Caco-2 (cell line): Measurements from ENCODE around the gene NKTR. TPM values are rescaled to one million over a fixed set of nuclear protein-coding genes. Genes with fewer than 3 reads are reported as not detected.

ENCODE experiments used
- BruUV-seq: library from RNA; stranded (reverse); fragments of 400-500 nt; replicated peaks from 2 replicates; lab custom pipeline; 2021; lab: Mats Ljungman, UMichigan
- CTCF ChIA-PET: fragments of 300-600 bp; sonication (Branson Sonifier 250); formaldehyde crosslinking; loops from one replicate; lab custom pipeline; 2022; ENCODE audit warnings: antibody characterized with exemption; lab: Charles Lee
- POLR2A ChIA-PET: fragments of 300-600 bp; sonication (Branson Sonifier 250); formaldehyde crosslinking; loops from one replicate; lab custom pipeline; 2022; ENCODE audit warnings: antibody characterized with exemption; lab: Charles Lee
- DNase-seq, 2 experiments: peaks; one replicate each; pipeline versions ENCODE4 v3.0.0 to v3.0.0-alpha.2; 2020 to 2022
- H3K27me3 ChIP-seq: replicated peaks from 2 replicates; pipeline ENCODE4 v1.6.0; 2011; ENCODE audit warnings: low read length; ENCODE audit not compliant: control insufficient read depth, insufficient read depth
- H3K36me3 ChIP-seq: 2 replicates; pipeline ENCODE4 v1.5.1; 2011; ENCODE audit warnings: low read length; ENCODE audit not compliant: control insufficient read depth, insufficient read depth
- H3K4me1 ChIP-seq: fragments of 250-450 bp; sonication (Bioruptor Pico); 2 replicates; pipeline ENCODE4 v1.5.1; 2020; ENCODE audit warnings: mild to moderate bottlenecking
- H3K4me3 ChIP-seq: 2 replicates; pipeline ENCODE4 v1.5.1; 2011; ENCODE audit warnings: low read depth, mild to moderate bottlenecking, control low read depth, low read length
- H3K9me3 ChIP-seq: fragments of 250-450 bp; sonication (Bioruptor Pico); 2 replicates; pipeline ENCODE4 v1.5.1; 2020; ENCODE audit warnings: mild to moderate bottlenecking, moderate library complexity
- H3K27ac Mint-ChIP-seq: one replicate; pipeline ENCODE4 v1.8.0; 2022; ENCODE audit warnings: mixed read lengths; ENCODE audit not compliant: unreplicated experiment
- H3K27me3 Mint-ChIP-seq: one replicate; pipeline ENCODE4 v1.8.0; 2022; ENCODE audit warnings: mixed read lengths; ENCODE audit not compliant: insufficient read depth, unreplicated experiment
- H3K36me3 Mint-ChIP-seq: one replicate; pipeline ENCODE4 v1.8.0; 2022; ENCODE audit warnings: mild to moderate bottlenecking, mixed read lengths; ENCODE audit not compliant: insufficient read depth, unreplicated experiment
- H3K4me1 Mint-ChIP-seq: one replicate; pipeline ENCODE4 v1.8.0; 2022; ENCODE audit warnings: low read depth, mixed read lengths; ENCODE audit not compliant: unreplicated experiment
- H3K4me3 Mint-ChIP-seq: one replicate; pipeline ENCODE4 v1.8.0; 2022; ENCODE audit warnings: mild to moderate bottlenecking, moderate library complexity, mixed read lengths; ENCODE audit not compliant: unreplicated experiment
- H3K9me3 Mint-ChIP-seq: one replicate; pipeline ENCODE4 v1.8.0; 2022; ENCODE audit warnings: mixed read lengths; ENCODE audit not compliant: unreplicated experiment
- intact Hi-C: fragments of 100-400 bp; cut with micrococcal nuclease; formaldehyde crosslinking; loops from one replicate; pipeline ENCODE4 v1.10.0; 2022; ENCODE audit not compliant: unreplicated experiment
- total RNA-seq: library from RNA; stranded (reverse); gene quantifications from 2 replicates; pipeline ENCODE4 v1.2.3, GENCODE V29; 2022
- TF ChIP-seq, protein P1 (sequence below), 2 experiments: fragments of 200-600 bp in 1 of 2; IDR thresholded peaks; 1 replicate in 1 of 2; 2 replicates in 1 of 2; pipeline versions ENCODE4 v1.5.1 to v1.8.0; 2011 to 2022; ENCODE audit warnings: antibody characterized with exemption in 1 of 2, control low read depth in 1 of 2, inconsistent platforms in 1 of 2, low read depth in 1 of 2, low read length in 1 of 2, mild to moderate bottlenecking in 1 of 2, moderate library complexity in 1 of 2; ENCODE audit not compliant: insufficient read depth in 1 of 2, severe bottlenecking in 1 of 2, unreplicated experiment in 1 of 2

NKTR gene
- total RNA-seq, 1 experiment from 2014 or later, result 66.6 TPM

DNA sequence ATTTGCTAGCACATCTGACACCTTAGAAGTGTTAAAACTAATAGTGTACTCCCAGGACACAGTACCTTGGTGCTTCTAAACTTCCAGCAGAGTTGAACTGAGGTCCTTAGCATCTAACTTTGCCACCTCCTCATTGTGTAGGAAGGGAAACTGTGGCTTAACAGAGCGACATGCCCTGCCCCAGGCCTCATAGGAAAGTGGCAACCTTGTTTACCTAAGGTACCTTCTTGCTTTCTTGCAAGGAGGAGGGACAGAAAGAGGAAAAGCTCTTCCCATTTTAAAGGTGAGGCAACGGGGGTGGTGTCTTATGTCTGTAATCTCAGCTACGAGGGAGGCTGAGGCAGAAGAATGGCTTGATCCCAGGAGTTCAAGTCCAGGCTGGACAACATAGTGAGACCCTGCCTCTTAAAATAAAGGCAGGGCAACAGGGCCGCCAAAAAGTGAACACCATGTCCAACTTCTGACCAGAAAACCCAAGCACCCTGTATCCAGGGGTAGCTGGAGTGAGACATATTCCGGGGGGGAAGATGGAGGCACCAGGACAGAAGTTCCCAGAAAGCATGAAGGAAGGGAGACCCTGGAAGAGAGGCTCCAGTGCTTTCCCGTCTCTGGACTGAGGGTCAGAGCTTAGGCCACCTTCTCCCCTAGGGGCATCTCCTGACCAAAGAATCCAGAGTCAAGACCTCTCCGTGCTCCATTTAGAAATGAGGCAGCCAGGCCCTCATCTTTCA is 84.3 kb downstream of the NKTR start:
- BruUV-seq, result no TSS peak
- Histone ChIP-seq H3K27me3 (no peaks in the 10 kb centered on the region), H3K36me3 (no peaks in the 10 kb centered on the region), H3K4me3 (no peak overlapping the region), H3K4me1 (no peaks in the 10 kb centered on the region), H3K9me3 (no peaks in the 10 kb centered on the region)
- Mint-ChIP-seq H3K27ac (no peak overlapping the region), H3K4me3 (no peak overlapping the region), H3K9me3 (no peaks in the 10 kb centered on the region), H3K27me3 (peaks cover 10% of the 10 kb centered on the region), H3K36me3 (no peaks in the 10 kb centered on the region), H3K4me1 (no peaks in the 10 kb centered on the region)
- POLR2A ChIA-PET, result no interaction called here
- TF ChIP-seq, protein P1, sequence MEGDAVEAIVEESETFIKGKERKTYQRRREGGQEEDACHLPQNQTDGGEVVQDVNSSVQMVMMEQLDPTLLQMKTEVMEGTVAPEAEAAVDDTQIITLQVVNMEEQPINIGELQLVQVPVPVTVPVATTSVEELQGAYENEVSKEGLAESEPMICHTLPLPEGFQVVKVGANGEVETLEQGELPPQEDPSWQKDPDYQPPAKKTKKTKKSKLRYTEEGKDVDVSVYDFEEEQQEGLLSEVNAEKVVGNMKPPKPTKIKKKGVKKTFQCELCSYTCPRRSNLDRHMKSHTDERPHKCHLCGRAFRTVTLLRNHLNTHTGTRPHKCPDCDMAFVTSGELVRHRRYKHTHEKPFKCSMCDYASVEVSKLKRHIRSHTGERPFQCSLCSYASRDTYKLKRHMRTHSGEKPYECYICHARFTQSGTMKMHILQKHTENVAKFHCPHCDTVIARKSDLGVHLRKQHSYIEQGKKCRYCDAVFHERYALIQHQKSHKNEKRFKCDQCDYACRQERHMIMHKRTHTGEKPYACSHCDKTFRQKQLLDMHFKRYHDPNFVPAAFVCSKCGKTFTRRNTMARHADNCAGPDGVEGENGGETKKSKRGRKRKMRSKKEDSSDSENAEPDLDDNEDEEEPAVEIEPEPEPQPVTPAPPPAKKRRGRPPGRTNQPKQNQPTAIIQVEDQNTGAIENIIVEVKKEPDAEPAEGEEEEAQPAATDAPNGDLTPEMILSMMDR (IDR thresholded peaks at IDR 0.05; ENCODE audit: insufficient read depth in 1 of 2, low read depth in 1 of 2, low read length in 1 of 2, severe bottlenecking in 1 of 2, unreplicated experiment in 1 of 2), result no peak
- peak in 1 of 2 experiments; percentile 5 for DNase-seq
- CTCF ChIA-PET, result no interaction called here
- intact Hi-C loops, result no loop called here

DNA sequence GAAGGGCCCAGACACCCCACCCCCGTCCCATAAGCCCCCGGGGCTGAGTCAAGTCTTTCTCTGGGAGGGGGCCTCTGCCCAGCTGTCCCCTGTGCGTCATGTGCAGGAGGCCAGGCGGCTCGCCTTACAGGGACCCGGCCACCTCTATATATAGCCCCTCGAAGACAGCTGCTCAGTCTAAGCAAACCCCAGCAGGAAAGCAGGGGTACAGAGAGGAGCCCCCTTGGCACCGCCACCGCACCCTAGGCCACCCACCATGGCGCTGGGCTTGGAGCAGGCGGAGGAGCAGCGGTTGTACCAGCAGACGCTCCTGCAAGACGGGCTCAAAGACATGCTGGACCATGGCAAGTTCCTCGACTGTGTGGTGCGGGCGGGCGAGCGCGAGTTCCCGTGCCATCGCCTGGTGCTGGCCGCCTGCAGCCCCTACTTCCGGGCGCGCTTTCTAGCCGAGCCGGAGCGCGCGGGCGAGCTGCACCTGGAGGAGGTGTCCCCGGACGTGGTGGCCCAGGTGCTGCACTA is 84.9 kb downstream of the NKTR start, which contains the start of gene KLHL40:
Gene KLHL40, plus strand, starts transcription at position 175 of the 519 bp plus-strand sequence. Its CDS starts 82 bp downstream, at position 257.
- Mint-ChIP-seq H3K4me1 (no peaks in the 10 kb centered on the region), H3K27me3 (peaks cover 10% of the 10 kb centered on the region), H3K27ac (no peak within 1 kb of the TSS), H3K36me3 (no peaks in the 10 kb centered on the region), H3K9me3 (no peaks in the 10 kb centered on the region), H3K4me3 (no peak within 1 kb of the TSS)
- ChIA-PET CTCF (no interaction called here), POLR2A (no interaction called here)
- TF ChIP-seq, protein P1 (IDR thresholded peaks at IDR 0.05; ENCODE audit: insufficient read depth in 1 of 2, low read depth in 1 of 2, low read length in 1 of 2, severe bottlenecking in 1 of 2, unreplicated experiment in 1 of 2), result no peak
- Histone ChIP-seq H3K4me3 (no peak within 1 kb of the TSS), H3K36me3 (no peaks in the 10 kb centered on the region), H3K4me1 (no peaks in the 10 kb centered on the region), H3K9me3 (no peaks in the 10 kb centered on the region), H3K27me3 (no peaks in the 10 kb centered on the region)
- intact Hi-C loops, result no loop called here
- peak in 1 of 2 experiments; percentile 14 for DNase-seq
- BruUV-seq, result no TSS peak

DNA sequence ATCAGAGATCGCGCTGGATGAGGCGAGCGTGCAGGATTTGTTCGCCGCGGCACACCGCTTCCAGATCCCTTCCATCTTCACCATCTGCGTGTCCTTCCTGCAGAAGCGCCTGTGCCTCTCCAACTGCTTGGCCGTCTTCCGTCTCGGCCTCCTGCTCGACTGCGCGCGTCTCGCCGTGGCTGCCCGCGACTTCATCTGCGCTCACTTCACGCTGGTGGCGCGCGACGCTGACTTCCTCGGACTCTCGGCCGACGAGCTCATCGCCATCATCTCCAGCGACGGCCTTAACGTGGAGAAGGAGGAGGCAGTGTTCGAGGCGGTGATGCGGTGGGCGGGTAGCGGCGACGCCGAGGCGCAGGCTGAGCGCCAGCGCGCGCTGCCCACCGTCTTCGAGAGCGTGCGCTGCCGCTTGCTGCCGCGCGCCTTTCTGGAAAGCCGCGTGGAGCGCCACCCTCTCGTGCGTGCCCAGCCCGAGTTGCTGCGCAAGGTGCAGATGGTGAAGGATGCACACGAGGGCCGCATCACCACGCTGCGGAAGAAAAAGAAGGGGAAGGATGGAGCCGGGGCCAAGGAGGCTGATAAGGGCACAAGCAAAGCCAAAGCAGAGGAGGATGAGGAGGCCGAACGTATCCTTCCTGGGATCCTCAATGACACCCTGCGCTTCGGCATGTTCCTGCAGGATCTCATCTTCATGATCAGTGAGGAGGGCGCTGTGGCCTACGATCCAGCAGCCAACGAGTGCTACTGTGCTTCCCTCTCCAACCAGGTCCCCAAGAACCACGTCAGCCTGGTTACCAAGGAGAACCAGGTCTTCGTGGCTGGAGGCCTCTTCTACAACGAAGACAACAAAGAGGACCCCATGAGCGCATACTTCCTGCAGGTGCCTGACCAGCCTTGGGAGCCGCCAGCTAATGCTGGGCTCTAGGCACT is 85.7 kb downstream of the NKTR start:
- DNase-seq, result peak in 1 of 2 experiments; percentile 28
- Histone ChIP-seq H3K27me3 (no peaks in the 10 kb centered on the region), H3K36me3 (no peaks in the 10 kb centered on the region), H3K9me3 (no peaks in the 10 kb centered on the region), H3K4me3 (no peak overlapping the region), H3K4me1 (no peaks in the 10 kb centered on the region)
- Mint-ChIP-seq H3K9me3 (no peaks in the 10 kb centered on the region), H3K4me1 (no peaks in the 10 kb centered on the region), H3K36me3 (no peaks in the 10 kb centered on the region), H3K27me3 (peaks cover 10% of the 10 kb centered on the region), H3K27ac (no peak overlapping the region), H3K4me3 (no peak overlapping the region)
- ChIA-PET CTCF (no interaction called here), POLR2A (no interaction called here)
- TF ChIP-seq, protein P1 (IDR thresholded peaks at IDR 0.05; ENCODE audit: insufficient read depth in 1 of 2, low read depth in 1 of 2, low read length in 1 of 2, severe bottlenecking in 1 of 2, unreplicated experiment in 1 of 2), result no peak
- intact Hi-C loops, result no loop called here
- BruUV-seq, result no TSS peak
